Measurements from ENCODE around the gene MS4A2. TPM values are rescaled to one million over a fixed set of nuclear protein-coding genes. Genes with fewer than 3 reads are reported as not detected.

MS4A2 gene
- total RNA-seq, 1 donor from 2014 or later = not detected

Other genes with a start within 250 kb of the MS4A2 start
- not detected in 2 replicates for gene CBLIF, start 243.2 kb upstream of the MS4A2 start, total RNA-seq
- not detected in 2 replicates for gene TCN1, start 222.2 kb upstream of the MS4A2 start, total RNA-seq
- 0.13 TPM in 2 replicates for gene OOSP3, start 209.9 kb upstream of the MS4A2 start, total RNA-seq
- 0.13 TPM in 1 of 2 replicates, not detected in the other for gene OOSP1, start 150.2 kb upstream of the MS4A2 start, total RNA-seq
- gene OOSP4A, start 124.6 kb upstream of the MS4A2 start, total RNA-seq = not detected in 2 replicates
- gene OOSP4B, start 71.5 kb upstream of the MS4A2 start, total RNA-seq = not detected in 2 replicates
- not detected in 2 replicates for gene OOSP2, start 48.3 kb upstream of the MS4A2 start, total RNA-seq
- gene MS4A3, start 32.0 kb upstream of the MS4A2 start, total RNA-seq = not detected in 2 replicates
- gene MS4A6A, start 94.4 kb downstream of the MS4A2 start, total RNA-seq = 0.26 and 0.63 TPM in 2 replicates
- gene MS4A4E, start 154.5 kb downstream of the MS4A2 start, total RNA-seq = not detected in 2 replicates
- not detected in 2 replicates for gene MS4A4A, start 192.0 kb downstream of the MS4A2 start, total RNA-seq
- not detected in 2 replicates for gene MS4A6E, start 238.6 kb downstream of the MS4A2 start, total RNA-seq